ENCODE measurements around the gene ADAMTS12. TPM values are rescaled to one million over a fixed set of nuclear protein-coding genes. Genes with fewer than 3 reads are reported as not detected.
A peak's percentile ranks its signal among the peaks of the same experiment; 100 is the strongest.
"Not testable (repeated sequence)": the region's sequence is repeated elsewhere in the genome, so short reads cannot be mapped to it uniquely, and the experiment has no call there.

The ADAMTS12 gene, protein sequence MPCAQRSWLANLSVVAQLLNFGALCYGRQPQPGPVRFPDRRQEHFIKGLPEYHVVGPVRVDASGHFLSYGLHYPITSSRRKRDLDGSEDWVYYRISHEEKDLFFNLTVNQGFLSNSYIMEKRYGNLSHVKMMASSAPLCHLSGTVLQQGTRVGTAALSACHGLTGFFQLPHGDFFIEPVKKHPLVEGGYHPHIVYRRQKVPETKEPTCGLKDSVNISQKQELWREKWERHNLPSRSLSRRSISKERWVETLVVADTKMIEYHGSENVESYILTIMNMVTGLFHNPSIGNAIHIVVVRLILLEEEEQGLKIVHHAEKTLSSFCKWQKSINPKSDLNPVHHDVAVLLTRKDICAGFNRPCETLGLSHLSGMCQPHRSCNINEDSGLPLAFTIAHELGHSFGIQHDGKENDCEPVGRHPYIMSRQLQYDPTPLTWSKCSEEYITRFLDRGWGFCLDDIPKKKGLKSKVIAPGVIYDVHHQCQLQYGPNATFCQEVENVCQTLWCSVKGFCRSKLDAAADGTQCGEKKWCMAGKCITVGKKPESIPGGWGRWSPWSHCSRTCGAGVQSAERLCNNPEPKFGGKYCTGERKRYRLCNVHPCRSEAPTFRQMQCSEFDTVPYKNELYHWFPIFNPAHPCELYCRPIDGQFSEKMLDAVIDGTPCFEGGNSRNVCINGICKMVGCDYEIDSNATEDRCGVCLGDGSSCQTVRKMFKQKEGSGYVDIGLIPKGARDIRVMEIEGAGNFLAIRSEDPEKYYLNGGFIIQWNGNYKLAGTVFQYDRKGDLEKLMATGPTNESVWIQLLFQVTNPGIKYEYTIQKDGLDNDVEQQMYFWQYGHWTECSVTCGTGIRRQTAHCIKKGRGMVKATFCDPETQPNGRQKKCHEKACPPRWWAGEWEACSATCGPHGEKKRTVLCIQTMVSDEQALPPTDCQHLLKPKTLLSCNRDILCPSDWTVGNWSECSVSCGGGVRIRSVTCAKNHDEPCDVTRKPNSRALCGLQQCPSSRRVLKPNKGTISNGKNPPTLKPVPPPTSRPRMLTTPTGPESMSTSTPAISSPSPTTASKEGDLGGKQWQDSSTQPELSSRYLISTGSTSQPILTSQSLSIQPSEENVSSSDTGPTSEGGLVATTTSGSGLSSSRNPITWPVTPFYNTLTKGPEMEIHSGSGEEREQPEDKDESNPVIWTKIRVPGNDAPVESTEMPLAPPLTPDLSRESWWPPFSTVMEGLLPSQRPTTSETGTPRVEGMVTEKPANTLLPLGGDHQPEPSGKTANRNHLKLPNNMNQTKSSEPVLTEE (N-terminal part only)
- total RNA-seq = 1.7 TPM

DNA sequence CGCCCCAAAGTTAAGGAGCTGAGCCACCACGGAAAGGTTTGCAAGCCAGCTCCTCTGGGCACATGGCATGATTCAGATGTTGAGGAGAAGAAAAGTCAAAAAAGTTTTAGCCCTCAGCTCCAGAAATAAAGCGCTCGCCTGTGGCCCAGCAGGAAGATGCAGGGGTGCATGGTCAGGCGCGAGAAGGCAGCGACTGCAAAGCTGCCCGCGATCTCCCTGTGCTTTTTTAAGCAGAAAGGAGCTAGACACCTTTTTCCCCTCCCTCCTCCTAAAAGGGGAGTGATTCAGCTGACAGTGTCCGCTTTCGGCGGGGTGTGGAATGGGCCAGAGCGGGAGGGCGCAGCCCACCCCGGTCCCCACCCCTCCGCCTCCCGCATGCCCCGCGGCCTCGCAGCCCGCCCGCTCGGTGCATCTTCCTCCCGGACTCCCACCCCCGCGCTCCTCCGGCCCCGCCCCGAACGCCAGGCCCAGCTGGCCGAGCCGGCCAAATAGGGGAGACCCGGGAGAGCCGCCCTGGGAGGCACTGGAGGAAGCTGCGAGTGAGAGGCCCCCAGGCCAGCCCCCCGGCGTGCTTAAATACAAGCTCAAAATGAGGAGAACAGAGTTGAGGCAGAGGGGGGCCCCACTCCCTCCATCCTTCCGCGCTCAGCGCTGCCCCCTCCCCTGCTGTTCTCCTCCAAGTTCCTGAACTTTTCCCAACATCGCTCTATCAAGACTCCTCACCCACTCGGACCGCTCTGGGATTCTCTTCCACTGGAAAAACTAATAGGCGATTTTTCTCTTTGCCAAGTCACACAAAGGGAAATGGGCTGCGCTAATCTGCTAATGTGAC, at the start of gene ADAMTS12:
Gene ADAMTS12, minus strand, starts transcription at position 203 of the 832 bp plus-strand sequence. Its CDS starts 134 bp downstream, at position 69.
- DNase-seq (ENCODE audit: low spot score) = peak; percentile 53

DNA sequence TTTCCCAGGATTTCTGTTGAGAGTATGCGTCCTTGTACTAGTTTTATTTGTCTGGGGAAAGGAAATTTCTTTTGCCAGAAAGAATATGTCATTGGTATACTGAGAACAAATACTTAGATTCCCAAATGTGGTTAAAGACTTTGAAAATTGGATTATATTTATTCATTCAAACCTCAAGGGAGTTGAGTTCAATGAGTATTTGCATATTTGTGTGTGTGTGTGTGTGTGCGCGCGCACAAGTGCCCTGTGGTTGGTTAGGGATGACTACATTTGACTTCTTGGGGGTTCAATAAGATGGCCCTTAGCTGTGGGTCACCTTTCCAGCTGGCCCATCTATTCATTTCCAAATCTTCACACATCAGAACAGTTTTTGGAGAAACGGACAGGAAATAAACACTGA, 49.3 kb upstream of the ADAMTS12 start:
- no peak for DNase-seq (ENCODE audit: low spot score)

DNA sequence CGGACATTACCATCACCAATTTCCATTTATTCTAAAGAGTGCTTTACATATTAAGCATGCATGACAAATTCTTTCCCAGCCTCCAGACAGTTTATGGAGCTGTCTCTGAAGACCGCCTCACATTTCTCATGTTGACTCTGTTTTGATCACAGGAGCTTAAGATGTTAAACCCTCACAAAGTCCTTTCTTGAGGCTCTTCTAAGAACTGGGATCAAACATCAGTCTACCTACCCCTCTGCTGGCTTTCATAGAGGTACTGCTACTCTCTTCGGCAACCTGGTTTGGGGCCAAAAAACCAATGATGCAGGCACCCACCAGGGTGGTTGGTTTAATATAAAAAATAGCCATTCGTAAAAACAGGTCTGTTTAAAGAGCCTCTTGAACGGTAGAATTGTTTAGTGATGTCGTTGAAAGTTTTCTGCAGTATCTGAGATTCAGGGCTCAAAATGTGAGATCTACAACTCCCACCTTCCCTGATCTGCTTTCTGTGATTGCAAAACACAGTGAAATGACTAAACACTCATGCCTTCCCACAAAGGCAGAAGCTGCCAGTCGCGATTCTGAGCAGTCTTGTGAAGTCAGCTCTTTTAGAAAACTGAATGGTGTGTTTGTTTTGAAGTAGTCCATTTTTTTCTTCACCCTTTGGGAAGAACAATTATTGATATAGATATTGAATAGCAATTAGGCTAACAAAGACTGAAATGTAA, 47.9 kb upstream of the ADAMTS12 start:
- no peak for DNase-seq (ENCODE audit: low spot score)

DNA sequence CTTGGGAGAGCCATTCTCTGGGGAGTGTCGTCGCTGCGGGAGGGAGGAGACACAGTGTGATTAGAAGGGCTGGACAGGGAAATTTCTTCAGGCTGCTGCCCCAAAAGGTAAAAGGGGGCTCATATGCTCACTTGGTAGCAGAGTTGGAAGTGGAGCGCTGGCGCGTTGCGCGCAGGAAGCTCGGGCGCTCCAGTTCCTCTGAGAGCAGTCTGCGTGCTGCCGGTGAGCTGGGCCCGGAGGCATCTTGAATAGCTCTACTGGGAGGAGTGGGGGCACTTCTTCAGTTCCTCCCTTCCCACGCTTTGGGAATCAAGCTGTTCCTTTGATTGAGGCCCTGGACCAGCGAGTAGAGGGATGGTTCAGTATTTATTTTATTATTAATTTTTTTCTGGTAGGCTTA, 47.1 kb upstream of the ADAMTS12 start:
- no peak for DNase-seq (ENCODE audit: low spot score)

DNA sequence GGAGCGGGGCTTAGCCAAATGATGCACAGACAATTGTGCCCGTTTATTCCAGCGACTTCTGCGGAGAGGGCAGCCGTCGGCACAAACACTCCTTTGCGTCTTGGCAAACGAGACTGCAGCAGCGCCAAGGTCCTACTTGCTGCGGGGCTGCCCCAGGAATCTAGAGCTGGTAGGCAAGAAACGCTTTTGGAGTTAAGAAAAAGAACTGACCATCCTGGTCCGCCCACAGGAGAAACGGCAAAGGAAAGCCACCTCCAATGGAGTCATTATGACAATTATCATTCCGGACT, 46.7 kb upstream of the ADAMTS12 start:
- DNase-seq (ENCODE audit: low spot score) = no peak

DNA sequence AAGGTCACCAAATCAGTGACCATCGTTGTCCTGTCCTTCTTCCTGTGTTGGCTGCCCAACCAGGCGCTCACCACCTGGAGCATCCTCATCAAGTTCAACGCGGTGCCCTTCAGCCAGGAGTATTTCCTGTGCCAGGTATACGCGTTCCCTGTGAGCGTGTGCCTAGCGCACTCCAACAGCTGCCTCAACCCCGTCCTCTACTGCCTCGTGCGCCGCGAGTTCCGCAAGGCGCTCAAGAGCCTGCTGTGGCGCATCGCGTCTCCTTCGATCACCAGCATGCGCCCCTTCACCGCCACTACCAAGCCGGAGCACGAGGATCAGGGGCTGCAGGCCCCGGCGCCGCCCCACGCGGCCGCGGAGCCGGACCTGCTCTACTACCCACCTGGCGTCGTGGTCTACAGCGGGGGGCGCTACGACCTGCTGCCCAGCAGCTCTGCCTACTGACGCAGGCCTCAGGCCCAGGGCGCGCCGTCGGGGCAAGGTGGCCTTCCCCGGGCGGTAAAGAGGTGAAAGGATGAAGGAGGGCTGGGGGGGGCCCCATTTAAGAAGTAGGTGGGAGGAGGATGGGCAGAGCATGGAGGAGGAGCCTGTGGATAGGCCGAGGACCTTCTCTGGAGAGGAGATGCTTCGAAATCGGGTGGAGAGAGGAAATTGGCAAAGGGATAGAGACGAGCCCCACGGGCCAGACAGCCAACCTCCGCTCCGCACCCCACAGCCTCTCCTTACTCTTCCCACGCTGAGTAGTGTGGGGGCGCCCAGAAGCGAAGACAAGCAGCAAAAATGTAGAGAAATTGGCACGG, 46.1 kb upstream of the ADAMTS12 start:
- DNase-seq (ENCODE audit: low spot score) = no peak

DNA sequence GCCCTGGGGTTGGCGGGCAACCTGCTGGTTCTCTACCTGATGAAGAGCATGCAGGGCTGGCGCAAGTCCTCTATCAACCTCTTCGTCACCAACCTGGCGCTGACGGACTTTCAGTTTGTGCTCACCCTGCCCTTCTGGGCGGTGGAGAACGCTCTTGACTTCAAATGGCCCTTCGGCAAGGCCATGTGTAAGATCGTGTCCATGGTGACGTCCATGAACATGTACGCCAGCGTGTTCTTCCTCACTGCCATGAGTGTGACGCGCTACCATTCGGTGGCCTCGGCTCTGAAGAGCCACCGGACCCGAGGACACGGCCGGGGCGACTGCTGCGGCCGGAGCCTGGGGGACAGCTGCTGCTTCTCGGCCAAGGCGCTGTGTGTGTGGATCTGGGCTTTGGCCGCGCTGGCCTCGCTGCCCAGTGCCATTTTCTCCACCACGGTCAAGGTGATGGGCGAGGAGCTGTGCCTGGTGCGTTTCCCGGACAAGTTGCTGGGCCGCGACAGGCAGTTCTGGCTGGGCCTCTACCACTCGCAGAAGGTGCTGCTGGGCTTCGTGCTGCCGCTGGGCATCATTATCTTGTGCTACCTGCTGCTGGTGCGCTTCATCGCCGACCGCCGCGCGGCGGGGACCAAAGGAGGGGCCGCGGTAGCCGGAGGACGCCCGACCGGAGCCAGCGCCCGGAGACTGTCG, 45.4 kb upstream of the ADAMTS12 start:
- no peak for DNase-seq (ENCODE audit: low spot score)

DNA sequence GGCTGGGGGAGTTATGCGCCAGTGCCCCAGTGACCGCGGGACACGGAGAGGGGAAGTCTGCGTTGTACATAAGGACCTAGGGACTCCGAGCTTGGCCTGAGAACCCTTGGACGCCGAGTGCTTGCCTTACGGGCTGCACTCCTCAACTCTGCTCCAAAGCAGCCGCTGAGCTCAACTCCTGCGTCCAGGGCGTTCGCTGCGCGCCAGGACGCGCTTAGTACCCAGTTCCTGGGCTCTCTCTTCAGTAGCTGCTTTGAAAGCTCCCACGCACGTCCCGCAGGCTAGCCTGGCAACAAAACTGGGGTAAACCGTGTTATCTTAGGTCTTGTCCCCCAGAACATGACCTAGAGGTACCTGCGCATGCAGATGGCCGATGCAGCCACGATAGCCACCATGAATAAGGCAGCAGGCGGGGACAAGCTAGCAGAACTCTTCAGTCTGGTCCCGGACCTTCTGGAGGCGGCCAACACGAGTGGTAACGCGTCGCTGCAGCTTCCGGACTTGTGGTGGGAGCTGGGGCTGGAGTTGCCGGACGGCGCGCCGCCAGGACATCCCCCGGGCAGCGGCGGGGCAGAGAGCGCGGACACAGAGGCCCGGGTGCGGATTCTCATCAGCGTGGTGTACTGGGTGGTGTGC, 44.7 kb upstream of the ADAMTS12 start, which contains the start of gene RXFP3:
Gene RXFP3, plus strand, starts transcription at position 6 of the 636 bp plus-strand sequence. Its CDS starts 355 bp downstream, at position 361.
- no peak for DNase-seq (ENCODE audit: low spot score)

DNA sequence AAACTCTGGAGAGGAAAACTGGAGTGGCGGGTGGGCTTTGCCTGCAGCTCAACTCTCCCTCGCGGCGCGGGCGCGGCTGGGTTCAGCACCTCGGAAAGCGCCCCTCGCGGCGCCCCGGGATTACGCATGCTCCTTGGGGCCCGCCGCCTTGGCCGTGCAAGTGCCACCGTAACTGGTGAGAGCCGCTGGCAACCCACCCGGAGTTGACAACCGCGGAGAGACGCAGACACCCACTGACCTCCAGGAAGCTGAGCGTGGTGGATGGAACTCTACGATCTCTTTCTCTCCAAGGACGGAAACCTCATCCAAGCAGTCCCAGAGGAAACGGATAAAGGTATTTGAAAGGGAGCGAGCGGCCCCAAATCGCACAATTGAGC, 44.2 kb upstream of the ADAMTS12 start:
- peak; percentile 57 for DNase-seq (ENCODE audit: low spot score)

DNA sequence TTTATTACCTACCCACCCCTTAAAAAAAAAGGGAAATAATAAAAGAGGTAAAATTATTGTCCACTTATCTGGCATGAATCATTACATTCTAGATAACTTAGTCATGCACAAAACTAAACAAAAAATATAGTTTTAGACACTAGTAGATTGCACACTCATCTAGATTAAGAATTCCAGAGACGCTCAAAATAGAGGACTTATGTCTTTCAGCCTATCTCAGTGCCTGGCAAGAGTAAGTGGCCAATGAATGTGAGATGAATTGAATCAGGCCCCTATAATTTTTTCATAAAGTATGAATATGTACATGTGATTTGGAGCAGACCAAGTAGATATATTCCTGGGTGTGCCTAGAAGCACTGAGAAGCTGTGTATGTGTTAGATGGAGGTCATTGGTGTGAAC, 42.4 kb upstream of the ADAMTS12 start:
- no peak for DNase-seq (ENCODE audit: low spot score)

DNA sequence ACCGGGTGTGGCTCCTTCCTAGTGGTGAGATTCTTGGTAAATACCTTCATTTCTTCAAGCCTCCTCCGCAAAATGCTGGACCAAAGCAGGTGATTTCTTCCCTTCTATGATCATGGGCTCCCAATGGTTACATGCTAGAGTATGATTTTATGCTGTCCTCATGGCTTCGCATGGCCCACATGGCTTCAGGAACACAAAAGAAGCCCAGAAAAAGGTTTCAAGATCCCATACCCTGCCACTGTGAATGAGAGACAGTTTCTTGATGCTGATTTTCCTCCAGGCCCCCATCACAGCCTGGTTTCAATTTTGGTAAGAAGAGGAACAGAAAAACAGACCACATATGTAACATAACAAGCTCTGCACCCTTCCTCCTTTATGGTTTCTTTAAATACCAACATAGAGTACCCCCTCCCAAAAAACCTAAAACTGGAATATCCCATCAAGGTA, 42.0 kb upstream of the ADAMTS12 start:
- DNase-seq (ENCODE audit: low spot score) = no peak

DNA sequence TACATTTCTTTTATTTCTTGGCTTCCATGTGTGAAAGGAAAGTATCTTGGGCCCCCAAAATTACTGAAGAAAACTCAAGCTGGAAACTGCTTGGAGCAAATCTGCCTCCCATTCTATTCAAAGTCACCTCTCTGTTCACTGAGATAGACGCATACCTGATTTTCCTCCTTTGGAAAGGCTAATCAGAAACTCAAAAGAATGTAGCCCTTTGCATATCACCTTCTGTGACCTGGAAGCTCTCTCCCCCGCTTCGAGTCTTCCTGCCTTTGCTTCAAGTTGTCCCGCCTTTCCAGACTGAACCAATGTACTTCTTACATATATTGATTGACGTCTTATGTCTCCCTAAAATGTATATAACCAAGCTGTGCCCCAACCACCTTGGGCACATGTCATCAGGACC, 39.3 kb upstream of the ADAMTS12 start:
- no peak for DNase-seq (ENCODE audit: low spot score)

DNA sequence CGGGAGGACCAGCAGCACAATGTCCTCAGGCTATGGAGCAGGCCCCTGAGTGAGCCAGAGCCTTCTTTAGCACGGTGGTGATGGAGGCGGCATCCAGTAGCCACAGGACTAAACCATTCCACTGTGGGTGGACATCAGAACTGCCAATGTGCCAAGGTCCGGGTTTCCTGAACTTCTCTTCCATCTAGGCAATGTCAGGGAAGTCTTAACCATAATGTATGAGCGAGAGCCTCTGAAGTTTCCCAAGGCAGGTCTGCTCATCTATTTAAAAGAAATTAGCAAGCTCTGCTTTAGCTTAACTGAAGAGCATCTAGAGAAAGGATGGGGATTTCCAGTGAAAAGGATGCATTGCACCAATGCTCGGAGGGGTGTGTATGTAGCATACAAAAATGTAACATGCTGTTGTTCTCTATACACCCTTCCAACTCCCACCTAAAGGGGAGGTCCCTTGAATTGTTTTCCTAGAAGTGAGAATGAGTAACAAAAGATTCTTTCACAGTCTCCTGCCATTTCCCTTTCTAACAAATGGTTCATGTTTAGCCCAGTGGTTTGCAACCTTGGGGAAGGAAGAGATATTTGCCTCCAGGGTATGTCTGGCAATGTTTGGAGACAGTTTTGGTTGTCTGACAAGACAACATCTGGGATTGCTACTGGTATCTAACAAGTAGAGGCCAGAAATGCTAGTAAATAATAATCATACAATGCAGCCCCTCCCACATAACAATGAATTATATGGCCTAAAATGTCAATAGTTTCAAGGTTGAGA, 38.3 kb upstream of the ADAMTS12 start:
- no peak for DNase-seq (ENCODE audit: low spot score)

DNA sequence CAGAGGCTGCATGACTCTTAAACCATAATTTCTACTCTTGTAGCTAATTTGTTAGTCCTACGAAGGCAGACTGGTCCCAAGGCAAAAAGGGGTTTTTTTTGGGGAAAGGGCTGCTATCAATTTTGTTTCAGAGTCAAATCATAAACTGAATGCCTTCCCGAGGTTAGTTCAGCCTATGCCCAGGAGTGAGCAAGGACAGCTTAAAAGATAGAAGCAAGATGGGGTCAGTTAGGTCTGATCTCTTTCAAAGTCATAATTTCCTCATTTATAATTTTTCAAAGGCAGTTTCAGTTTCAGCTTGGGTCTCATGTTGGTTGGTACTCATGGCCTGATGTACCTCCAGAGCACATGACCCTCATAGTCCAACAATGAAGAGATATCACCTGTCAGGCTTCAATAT, 36.5 kb upstream of the ADAMTS12 start:
- no peak for DNase-seq (ENCODE audit: low spot score)

DNA sequence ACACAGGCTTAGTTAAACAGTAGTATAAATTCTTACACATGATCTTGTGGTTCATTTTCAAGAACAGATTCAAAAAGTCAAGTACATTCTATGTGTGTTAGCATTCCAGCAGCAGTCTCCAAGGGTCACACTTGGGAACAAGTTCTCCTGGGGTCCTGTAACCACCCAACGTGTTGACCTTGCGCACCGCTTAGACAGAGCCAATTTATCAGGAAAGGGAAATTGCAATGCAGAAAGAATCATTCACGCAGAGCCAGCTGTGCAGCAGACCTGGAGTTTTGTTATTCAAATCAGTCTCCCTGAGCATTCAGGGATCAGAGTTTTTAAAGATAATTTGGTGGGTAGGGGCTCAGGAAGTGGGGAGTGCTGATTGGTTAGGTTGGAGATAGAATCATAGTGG, 35.9 kb upstream of the ADAMTS12 start:
- no peak for DNase-seq (ENCODE audit: low spot score)

DNA sequence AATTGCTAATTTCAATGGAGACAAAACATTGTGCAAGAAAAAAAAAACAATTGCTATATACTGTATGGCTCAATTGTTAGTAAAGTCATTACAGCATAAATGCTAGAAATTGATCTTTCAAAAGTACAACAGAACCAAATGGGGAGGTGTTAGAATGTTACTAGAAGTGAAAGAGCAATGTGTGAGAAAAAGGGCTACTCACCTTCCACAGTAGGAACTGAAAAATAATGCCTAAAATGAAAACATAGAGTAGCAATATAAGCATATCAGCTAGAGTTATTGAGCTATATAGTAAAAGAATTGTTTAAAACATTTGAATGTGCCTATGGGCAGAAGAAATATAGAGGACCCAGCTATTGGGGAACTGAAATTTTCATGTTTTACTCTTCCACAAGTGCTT, 33.5 kb upstream of the ADAMTS12 start:
- no peak for DNase-seq (ENCODE audit: low spot score)

DNA sequence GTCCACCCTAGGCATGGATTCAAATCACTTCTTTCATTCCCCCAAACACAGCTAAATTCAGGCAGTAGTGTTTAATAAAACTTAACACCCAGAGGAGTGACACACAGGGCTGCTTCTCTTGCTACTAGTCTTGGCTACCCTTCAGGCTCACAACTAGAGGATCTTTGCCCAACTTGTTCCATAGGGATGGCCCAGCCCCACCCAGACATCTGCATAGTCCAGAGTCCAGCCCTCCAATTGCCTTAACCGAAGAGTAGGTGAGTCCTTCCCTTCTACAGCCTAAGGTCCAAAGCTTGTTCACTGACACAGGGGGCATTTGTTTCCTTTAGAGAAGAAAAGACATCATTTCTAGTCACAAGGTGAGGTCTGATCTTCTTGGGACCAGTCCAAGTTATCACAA, 29.2 kb upstream of the ADAMTS12 start:
- DNase-seq (ENCODE audit: low spot score) = no peak

DNA sequence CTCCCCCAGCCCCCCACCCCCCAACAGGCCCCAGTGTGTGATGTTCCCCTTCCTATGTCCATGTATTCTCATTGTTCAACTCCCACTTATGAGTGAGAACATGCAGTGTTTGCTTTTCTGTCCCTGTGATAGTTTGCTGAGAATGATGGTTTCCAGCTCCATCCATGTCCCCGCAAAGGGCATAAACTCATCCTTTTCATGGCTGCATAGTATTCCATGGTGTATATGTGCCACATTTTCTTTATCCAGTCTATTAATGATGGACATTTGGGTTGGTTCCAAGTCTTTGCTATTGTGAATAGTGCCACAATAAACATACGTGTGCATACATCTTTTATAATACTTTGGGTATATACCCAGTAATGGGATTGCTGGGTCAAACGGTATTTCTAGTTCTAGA, 23.1 kb upstream of the ADAMTS12 start:
- DNase-seq (ENCODE audit: low spot score) = not testable (repeated sequence)
